Measurements from ENCODE around the gene LLGL2.
A peak's percentile ranks its signal among the peaks of the same experiment; 100 is the strongest.

The LLGL2 gene

DNA sequence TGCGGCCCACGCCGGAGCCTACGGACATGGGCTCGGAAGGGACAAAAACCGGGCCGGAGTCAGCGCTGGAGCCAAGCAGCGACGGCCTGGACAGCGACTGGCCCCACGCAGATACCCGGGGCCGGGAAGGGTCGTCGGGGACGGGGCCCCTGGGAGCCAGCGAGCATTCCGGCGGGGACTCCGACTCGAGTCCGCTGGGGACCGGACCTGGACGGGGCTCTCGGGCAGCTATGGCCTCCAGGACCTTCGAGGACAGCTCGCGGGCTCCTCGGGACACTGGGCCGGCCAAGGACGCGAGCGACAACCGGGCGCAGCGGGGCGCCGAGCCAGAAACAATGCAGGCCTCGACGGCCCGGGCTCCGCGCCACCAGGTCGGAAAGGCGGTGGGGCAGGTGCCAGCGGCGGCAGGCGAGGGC, 63.1 kb downstream of the LLGL2 start:
- Histone ChIP-seq H3K27me3 (replicated peaks; ENCODE audit: control insufficient read depth, insufficient read depth, low read length) (peaks cover 2% of the 10 kb centered on the region), H3K4me3 (replicated peaks; ENCODE audit: low read depth, low read length) (no peak overlapping the region), H3K36me3 (ENCODE audit: control insufficient read depth, insufficient read depth, low read length) (no peaks in the 10 kb centered on the region)
- TF ChIP-seq, protein P1, sequence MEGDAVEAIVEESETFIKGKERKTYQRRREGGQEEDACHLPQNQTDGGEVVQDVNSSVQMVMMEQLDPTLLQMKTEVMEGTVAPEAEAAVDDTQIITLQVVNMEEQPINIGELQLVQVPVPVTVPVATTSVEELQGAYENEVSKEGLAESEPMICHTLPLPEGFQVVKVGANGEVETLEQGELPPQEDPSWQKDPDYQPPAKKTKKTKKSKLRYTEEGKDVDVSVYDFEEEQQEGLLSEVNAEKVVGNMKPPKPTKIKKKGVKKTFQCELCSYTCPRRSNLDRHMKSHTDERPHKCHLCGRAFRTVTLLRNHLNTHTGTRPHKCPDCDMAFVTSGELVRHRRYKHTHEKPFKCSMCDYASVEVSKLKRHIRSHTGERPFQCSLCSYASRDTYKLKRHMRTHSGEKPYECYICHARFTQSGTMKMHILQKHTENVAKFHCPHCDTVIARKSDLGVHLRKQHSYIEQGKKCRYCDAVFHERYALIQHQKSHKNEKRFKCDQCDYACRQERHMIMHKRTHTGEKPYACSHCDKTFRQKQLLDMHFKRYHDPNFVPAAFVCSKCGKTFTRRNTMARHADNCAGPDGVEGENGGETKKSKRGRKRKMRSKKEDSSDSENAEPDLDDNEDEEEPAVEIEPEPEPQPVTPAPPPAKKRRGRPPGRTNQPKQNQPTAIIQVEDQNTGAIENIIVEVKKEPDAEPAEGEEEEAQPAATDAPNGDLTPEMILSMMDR (IDR thresholded peaks at IDR 0.05; ENCODE audit: insufficient read depth, low read length, poor library complexity, severe bottlenecking) = no peak
- DNase-seq (ENCODE audit: extremely low read depth, insufficient read length) = no peak

DNA sequence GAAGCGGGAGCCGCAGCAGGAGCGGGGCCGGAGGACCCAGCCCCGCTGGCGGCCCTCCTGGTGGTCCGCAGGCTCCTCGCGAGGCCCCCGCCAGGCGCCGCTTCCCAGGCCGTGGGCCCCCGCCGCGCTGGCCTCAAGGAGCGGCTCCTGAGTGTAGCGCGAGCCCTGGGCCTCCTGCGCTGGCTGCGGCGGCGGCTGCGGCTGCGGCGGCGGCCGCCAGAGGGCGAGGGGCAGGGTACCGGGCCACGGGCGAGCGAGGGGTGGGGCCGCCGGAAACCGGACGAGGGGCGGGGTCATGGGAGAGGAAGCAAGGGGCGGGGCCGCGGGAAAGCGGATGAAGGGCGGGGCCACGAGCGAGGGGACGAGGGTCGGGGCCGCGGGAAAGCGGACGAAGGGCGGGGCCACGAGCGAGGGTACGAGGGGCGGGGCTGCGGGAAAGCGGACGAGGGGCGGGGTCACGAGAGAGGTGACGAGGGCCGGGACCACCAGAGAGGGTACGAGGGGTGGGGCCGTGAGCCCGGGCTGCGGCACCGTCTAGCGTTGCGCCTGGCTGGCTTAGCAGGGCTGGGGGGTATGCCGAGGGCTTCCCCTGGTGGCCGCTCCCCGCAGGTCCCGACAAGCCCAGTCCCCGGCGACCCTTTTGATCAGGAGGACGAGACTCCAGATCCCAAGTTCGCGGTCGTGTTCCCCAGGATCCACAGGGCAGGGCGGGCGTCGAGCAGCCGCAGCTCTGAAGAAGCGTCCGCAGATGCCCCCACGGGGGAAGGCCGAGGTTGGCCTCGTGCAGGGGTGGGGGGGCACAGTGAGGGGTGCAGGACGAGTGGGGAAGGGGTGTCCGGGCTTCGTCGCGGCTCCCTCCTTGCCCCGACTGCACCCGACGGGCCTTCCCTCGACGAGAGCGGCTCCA, 63.8 kb downstream of the LLGL2 start:
- DNase-seq (ENCODE audit: extremely low read depth, insufficient read length) = peak; percentile 87
- Histone ChIP-seq H3K27me3 (replicated peaks; ENCODE audit: control insufficient read depth, insufficient read depth, low read length) (peaks cover 2% of the 10 kb centered on the region), H3K36me3 (ENCODE audit: control insufficient read depth, insufficient read depth, low read length) (no peaks in the 10 kb centered on the region), H3K4me3 (replicated peaks; ENCODE audit: low read depth, low read length) (peak overlapping the region; percentile 60)
- TF ChIP-seq, protein P1 (IDR thresholded peaks at IDR 0.05; ENCODE audit: insufficient read depth, low read length, poor library complexity, severe bottlenecking) = peak; percentile 19

DNA sequence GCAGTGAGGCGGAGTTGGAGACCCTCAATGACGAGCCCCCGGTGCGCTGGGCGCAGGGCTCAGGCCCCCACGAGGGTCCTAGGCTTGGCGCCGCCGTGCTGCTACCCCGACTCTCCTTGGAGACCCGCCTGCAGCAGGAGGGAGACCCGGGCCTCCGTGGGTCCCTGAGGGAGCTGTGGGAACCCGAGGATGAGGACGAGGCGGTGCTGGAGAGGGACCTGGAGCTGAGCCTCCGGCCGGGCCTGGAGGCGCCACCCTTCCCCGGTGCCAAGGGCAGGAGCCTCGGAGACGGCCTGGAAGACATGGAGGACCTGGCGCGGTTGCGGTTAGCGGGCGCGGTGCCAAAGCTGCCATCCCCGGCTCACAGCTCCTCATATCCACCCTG, 64.4 kb downstream of the LLGL2 start:
- TF ChIP-seq, protein P1 (IDR thresholded peaks at IDR 0.05; ENCODE audit: insufficient read depth, low read length, poor library complexity, severe bottlenecking) = no peak
- no peak overlapping the region for H3K4me3 ChIP-seq (replicated peaks; ENCODE audit: low read depth, low read length)
- peaks cover 2% of the 10 kb centered on the region for H3K27me3 ChIP-seq (replicated peaks; ENCODE audit: control insufficient read depth, insufficient read depth, low read length)
- no peak for DNase-seq (ENCODE audit: extremely low read depth, insufficient read length)
- no peaks in the 10 kb centered on the region for H3K36me3 ChIP-seq (ENCODE audit: control insufficient read depth, insufficient read depth, low read length)

DNA sequence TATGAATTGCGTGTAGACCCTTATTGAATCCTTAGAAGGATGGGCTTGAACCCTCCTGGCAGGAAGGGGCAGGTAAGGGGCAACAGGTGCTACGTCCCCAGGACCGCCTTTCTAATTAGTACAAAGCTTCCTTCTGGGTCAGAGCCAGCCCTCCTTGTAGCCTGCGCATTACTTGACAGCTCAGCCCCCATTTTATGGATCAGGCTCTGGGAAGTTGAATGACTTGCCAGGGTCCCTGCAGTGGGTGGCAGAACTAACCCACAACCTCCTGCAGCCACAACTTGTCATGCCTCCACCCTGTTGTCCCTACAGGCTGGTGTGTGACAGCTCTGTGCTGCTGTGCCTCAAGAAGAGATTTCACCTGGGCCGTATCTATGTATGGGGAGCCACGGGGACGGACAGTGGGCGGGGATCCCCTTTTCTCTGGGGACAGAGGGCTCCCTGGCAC, 64.8 kb downstream of the LLGL2 start:
- DNase-seq (ENCODE audit: extremely low read depth, insufficient read length) = no peak
- TF ChIP-seq, protein P1 (IDR thresholded peaks at IDR 0.05; ENCODE audit: insufficient read depth, low read length, poor library complexity, severe bottlenecking) = no peak
- no peak overlapping the region for H3K4me3 ChIP-seq (replicated peaks; ENCODE audit: low read depth, low read length)
- H3K36me3 ChIP-seq (ENCODE audit: control insufficient read depth, insufficient read depth, low read length) = no peaks in the 10 kb centered on the region
- peaks cover 2% of the 10 kb centered on the region for H3K27me3 ChIP-seq (replicated peaks; ENCODE audit: control insufficient read depth, insufficient read depth, low read length)

DNA sequence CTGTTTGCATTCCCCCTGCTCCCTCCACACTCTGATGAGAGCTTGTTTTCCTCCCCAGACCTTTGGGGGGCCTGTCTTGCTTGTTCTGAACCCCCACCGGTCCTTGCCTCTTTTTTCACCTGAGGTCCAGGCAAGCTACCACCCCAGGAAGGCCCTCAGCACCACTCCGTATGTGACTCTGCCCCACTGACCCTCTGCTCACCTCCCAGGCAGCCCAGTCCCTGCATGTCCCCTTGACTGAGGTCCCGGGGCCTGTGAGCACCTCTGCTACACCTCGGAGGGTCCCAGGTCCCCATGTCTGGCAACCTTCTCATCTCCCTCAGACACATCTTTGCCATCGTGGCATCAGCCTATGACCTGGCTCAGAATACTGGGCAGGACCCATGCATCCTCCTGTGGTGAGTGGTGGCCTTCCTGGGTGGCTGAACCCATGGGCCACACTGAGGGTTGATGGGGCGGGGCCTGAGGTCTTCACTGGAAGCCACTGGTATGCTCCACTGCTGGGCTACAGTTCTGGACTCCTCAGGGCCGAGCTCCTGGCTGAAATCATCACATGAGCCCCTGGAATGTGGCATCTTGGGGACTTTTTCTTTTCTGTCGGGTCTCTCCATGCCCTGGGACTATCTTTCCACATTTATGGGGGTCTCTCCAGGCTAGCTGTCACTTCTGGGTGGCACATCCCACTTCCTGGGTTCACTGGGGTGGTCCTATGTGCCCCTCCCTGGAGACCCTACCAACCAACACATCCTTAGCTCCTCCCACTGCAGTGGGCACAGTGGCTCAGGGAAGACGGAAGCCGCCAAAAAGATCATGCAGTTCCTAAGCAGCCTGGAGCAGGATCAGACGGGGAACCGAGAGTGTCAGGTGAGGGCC, 65.6 kb downstream of the LLGL2 start:
- TF ChIP-seq, protein P1 (IDR thresholded peaks at IDR 0.05; ENCODE audit: insufficient read depth, low read length, poor library complexity, severe bottlenecking) = no peak
- H3K36me3 ChIP-seq (ENCODE audit: control insufficient read depth, insufficient read depth, low read length) = no peaks in the 10 kb centered on the region
- H3K4me3 ChIP-seq (replicated peaks; ENCODE audit: low read depth, low read length) = no peak overlapping the region
- peaks cover 2% of the 10 kb centered on the region for H3K27me3 ChIP-seq (replicated peaks; ENCODE audit: control insufficient read depth, insufficient read depth, low read length)
- no peak for DNase-seq (ENCODE audit: extremely low read depth, insufficient read length)
